ENCODE measurements around the gene PTCH2. TPM values are rescaled to one million over a fixed set of nuclear protein-coding genes. Genes with fewer than 3 reads are reported as not detected.
A peak's percentile ranks its signal among the peaks of the same experiment; 100 is the strongest.
"Not testable (repeated sequence)": the region's sequence is repeated elsewhere in the genome, so short reads cannot be mapped to it uniquely, and the experiment has no call there.

PTCH2 gene
- total RNA-seq, 1 donor from 2014 or later, result 1.0 TPM

DNA sequence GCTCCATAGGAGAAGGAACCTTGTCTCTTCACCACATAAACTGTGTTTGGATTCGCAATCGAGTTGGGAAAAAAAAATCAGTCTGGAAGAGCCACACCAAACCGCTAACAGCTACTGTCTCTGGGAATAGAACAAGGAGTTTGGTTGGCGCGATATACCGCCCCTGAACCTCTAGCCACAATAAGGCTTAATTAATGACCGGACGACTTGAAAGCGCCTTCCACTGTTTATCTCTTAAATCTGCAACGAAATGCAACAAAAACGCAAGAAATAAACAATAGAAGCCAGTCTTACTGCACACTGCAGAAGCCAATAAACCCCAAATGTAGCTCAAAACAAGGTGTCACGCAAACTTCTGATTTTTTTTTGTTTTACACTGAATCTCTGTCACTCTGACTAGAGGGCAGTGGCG is 23.9 kb downstream of the PTCH2 start:
- Histone ChIP-seq H3K9me3 (no peaks in the 10 kb centered on the region), H3K4me1 (peaks cover 36% of the 10 kb centered on the region)

DNA sequence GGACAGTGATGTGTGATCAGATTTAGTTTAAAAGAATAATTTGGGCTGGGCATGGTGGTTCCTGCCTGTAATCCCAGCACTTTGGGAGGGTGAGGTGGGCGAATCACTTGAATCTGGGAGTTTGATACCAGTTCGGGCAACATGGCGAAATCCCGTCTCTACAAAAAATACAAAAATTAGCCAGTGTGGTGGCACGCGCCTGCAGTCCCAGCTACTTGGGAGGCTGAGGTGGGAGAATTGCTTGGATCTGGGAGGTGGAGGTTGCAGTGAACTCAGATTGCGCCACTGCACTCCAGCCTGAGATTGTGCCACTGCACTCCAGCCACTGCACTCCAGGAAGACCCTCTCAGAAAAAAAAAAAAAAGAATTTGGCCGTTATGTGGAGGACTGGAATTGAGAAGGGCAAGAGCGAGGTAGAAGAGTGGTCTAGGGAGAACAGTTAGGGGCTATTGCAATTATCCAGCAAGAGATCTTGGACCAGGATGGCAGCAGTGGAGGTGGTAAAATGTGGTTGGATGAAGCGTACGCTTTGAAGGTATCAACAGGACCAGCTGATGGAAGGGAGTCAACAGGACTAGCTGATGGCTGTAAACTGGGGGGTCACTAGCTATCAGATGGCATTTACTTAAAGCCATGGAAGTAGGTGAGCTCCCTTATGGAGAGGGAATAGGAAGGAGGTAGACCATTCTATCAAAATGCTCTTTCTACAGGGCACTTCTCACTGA is 25.1 kb downstream of the PTCH2 start:
- H3K4me3 ChIP-seq, result no peak overlapping the region
- H3K9me3 ChIP-seq, result no peaks in the 10 kb centered on the region
- H3K27ac ChIP-seq, result no peak overlapping the region
- TF ChIP-seq, protein P1, sequence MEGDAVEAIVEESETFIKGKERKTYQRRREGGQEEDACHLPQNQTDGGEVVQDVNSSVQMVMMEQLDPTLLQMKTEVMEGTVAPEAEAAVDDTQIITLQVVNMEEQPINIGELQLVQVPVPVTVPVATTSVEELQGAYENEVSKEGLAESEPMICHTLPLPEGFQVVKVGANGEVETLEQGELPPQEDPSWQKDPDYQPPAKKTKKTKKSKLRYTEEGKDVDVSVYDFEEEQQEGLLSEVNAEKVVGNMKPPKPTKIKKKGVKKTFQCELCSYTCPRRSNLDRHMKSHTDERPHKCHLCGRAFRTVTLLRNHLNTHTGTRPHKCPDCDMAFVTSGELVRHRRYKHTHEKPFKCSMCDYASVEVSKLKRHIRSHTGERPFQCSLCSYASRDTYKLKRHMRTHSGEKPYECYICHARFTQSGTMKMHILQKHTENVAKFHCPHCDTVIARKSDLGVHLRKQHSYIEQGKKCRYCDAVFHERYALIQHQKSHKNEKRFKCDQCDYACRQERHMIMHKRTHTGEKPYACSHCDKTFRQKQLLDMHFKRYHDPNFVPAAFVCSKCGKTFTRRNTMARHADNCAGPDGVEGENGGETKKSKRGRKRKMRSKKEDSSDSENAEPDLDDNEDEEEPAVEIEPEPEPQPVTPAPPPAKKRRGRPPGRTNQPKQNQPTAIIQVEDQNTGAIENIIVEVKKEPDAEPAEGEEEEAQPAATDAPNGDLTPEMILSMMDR (IDR thresholded peaks at IDR 0.05), result no peak
- no peaks in the 10 kb centered on the region for H3K36me3 ChIP-seq
- H3K27me3 ChIP-seq (ENCODE audit: low read depth), result no peaks in the 10 kb centered on the region
- peaks cover 45% of the 10 kb centered on the region for H3K4me1 ChIP-seq
- DNase-seq (peak; percentile 10), ATAC-seq (no peak)
- intact Hi-C loops (cut with DNase I), result no loop called here

More for the DNA sequence above, 23.9 kb downstream of the PTCH2 start:
- Histone ChIP-seq H3K36me3 (no peaks in the 10 kb centered on the region), H3K27ac (peak overlapping the region; percentile 94), H3K27me3 (ENCODE audit: low read depth) (no peaks in the 10 kb centered on the region), H3K4me3 (peak overlapping the region; percentile 62)
- ATAC-seq (peak in 1 of 2 donors; percentile 6), DNase-seq (no peak)
- intact Hi-C loops (cut with DNase I), result no loop called here
- TF ChIP-seq, protein P1 (IDR thresholded peaks at IDR 0.05), result no peak

DNA sequence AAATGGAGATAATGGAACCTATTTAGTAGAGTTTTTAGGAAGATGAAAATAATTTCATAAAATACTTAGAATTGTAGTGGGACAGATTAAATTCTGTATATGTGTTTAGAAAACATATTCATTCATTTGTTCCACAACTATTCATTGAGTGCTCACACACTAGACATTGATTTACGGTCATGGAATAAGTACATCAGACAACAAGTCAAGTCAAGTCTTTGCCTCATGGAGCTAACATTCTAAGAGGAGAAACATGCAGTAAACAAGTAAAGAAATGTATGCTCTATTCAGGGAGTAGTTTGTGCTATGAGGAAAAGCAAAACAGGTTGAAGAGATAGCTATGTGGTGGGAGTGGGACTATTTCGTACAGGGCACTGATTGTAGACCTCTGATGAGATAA is 25.7 kb downstream of the PTCH2 start:
- H3K4me1 ChIP-seq, result peaks cover 48% of the 10 kb centered on the region
- no peak for ATAC-seq

DNA sequence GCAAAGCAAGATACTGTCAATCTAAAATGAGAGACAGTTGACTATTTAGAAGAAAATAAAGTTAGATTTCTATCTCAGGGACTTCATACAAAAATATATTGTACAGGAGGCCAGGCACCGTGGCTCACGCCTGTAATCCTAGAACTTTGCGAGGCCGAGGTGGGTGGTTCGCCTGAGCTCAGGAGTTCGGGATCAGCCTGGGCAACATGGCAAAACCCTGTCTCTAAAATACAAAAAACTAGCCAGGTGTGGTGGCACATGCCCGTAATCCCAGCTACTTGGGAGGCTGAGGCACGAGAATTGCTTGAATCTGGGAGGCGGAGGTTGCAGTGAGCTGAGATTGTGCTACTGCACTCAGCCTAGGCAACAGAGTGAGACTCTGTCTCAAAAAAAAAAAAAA is 27.1 kb downstream of the PTCH2 start:
- DNase-seq, result peak; percentile 24
- H3K4me3 ChIP-seq; ATAC-seq; H3K27me3 ChIP-seq (ENCODE audit: low read depth); H3K36me3 ChIP-seq; H3K9me3 ChIP-seq; intact Hi-C loops (cut with DNase I): not testable (repeated sequence)
- Histone ChIP-seq H3K4me1 (peaks cover 57% of the 10 kb centered on the region), H3K27ac (peak overlapping the region; percentile 34)

More for the DNA sequence above, 25.7 kb downstream of the PTCH2 start:
- TF ChIP-seq, protein P1 (IDR thresholded peaks at IDR 0.05), result no peak
- H3K9me3 ChIP-seq, result no peaks in the 10 kb centered on the region
- H3K27ac ChIP-seq, result no peak overlapping the region
- no peaks in the 10 kb centered on the region for H3K36me3 ChIP-seq
- no peaks in the 10 kb centered on the region for H3K27me3 ChIP-seq (ENCODE audit: low read depth)
- intact Hi-C loops (cut with DNase I), result no loop called here
- no peak overlapping the region for H3K4me3 ChIP-seq
- DNase-seq, result no peak

DNA sequence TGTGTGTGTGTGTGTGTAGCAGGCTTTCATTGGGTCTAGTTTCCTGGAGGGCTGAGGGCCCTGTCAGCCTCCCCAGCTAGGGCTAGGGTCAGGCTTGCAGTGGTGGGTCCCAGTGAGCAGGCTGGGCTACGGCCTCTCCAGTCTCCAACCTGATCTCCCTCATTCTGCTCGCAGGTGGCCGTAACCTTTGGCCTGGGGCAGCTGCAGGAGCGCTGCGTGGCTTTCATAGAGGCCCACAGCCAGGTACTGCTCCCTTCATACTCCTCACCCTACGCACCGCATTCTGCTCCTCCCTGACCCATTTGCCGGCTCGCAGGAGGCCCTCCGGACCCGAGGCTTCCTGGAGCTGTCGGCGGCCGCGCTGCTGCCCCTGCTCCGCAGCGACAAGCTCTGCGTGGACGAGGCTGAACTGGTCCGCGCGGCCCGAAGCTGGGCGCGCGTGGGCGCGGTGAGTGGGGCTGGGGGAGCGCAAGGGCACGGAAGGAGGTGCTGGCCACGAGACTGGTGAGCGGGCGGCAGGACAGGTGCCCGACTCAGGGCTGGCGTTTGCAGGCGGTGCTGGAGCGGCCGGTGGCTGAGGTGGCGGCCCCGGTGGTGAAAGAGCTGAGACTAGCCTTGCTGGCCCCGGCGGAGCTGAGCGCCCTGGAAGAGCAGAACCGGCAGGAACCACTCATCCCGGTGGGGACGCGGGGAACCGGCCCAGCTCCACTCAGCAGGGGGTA is 30.1 kb downstream of the PTCH2 start:
- DNase-seq (peak; percentile 59), ATAC-seq (peak; percentile 3 to 23)
- Histone ChIP-seq H3K4me3 (peak overlapping the region; percentile 60), H3K27ac (peak overlapping the region; percentile 89), H3K4me1 (peaks cover 74% of the 10 kb centered on the region), H3K9me3 (no peaks in the 10 kb centered on the region), H3K27me3 (ENCODE audit: low read depth) (no peaks in the 10 kb centered on the region), H3K36me3 (no peaks in the 10 kb centered on the region)
- TF ChIP-seq, protein P1 (IDR thresholded peaks at IDR 0.05), result no peak
- intact Hi-C loops (cut with DNase I), result no loop called here

DNA sequence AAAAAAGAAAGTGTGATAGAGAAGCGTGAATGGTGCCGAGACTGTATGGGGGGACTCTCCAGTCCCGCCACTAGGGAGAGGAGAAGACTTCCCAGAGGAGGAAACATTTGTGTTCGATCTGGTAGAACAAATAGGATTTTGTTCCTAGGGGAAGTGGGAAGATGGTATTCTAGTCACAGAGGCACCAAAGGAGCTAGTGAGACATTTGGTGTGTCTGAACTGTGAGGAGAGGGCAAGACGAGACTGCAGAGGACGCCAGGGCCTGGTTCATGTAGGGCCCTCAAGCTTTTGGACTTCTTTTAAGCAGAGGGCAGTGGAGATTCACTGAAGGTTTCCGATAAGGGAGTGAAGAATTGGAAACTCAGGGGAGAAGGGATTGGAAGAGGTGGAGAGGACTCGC is 31.8 kb downstream of the PTCH2 start:
- TF ChIP-seq, protein P1 (IDR thresholded peaks at IDR 0.05), result no peak
- DNase-seq (peak; percentile 3), ATAC-seq (no peak)
- Histone ChIP-seq H3K9me3 (no peaks in the 10 kb centered on the region), H3K4me3 (no peak overlapping the region), H3K4me1 (peaks cover 91% of the 10 kb centered on the region), H3K36me3 (peaks cover 8% of the 10 kb centered on the region), H3K27ac (peak overlapping the region; percentile 100), H3K27me3 (ENCODE audit: low read depth) (no peaks in the 10 kb centered on the region)
- intact Hi-C loops (cut with DNase I), result no loop called here

DNA sequence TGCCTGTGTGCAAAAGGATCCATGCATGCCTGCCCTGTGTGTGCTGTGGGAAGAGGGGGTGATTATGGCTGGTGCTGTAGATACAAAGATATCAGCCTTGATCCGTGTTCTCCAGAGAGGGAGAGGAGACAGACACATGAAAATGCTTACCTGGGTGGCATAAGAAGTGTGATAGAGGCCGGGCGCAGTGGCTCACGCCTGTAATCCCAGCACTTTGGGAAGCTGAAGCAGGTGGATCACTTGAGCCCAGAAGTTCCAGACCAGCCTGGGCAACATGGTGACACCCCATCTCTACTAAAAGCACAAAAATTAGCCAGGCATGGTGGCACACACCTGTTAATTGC is 32.3 kb downstream of the PTCH2 start:
- H3K9me3 ChIP-seq; intact Hi-C loops (cut with DNase I); ATAC-seq; H3K27me3 ChIP-seq (ENCODE audit: low read depth); H3K4me3 ChIP-seq: not testable (repeated sequence)
- Histone ChIP-seq H3K36me3 (peaks cover 13% of the 10 kb centered on the region), H3K27ac (peak overlapping the region; percentile 100), H3K4me1 (peaks cover 92% of the 10 kb centered on the region)
- DNase-seq, result peak; percentile 35
